ENCODE data around the gene LRPAP1. TPM values are rescaled to one million over a fixed set of nuclear protein-coding genes. Genes with fewer than 3 reads are reported as not detected.

The LRPAP1 gene
- total RNA-seq, 1 experiment from 2014 or later = 110 TPM

- no peak overlapping the region for H3K4me3 ChIP-seq (ENCODE audit: low read depth in 2 of 2, low read length in 2 of 2)
- no peaks in the 10 kb centered on the region for H3K9me3 ChIP-seq (ENCODE audit: control insufficient read depth, insufficient read depth, low read depth, low read length)
- TF ChIP-seq, protein P1, sequence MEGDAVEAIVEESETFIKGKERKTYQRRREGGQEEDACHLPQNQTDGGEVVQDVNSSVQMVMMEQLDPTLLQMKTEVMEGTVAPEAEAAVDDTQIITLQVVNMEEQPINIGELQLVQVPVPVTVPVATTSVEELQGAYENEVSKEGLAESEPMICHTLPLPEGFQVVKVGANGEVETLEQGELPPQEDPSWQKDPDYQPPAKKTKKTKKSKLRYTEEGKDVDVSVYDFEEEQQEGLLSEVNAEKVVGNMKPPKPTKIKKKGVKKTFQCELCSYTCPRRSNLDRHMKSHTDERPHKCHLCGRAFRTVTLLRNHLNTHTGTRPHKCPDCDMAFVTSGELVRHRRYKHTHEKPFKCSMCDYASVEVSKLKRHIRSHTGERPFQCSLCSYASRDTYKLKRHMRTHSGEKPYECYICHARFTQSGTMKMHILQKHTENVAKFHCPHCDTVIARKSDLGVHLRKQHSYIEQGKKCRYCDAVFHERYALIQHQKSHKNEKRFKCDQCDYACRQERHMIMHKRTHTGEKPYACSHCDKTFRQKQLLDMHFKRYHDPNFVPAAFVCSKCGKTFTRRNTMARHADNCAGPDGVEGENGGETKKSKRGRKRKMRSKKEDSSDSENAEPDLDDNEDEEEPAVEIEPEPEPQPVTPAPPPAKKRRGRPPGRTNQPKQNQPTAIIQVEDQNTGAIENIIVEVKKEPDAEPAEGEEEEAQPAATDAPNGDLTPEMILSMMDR (IDR thresholded peaks at IDR 0.05) = no peak
- TF ChIP-seq POLR2AphosphoS5 (IDR thresholded peaks at IDR 0.05; ENCODE audit: low read depth, low read length) (no peak), TCF7L2 (IDR thresholded peaks at IDR 0.05; ENCODE audit: low read depth, low read length) (no peak), REST (IDR thresholded peaks at IDR 0.05; ENCODE audit: insufficient read depth in 1 of 2, low read depth in 2 of 2, low read length in 1 of 2) (no peak), SIN3A (IDR thresholded peaks at IDR 0.05; ENCODE audit: borderline replicate concordance, insufficient read depth, low read depth, low read length) (no peak)
- no TSS peak for BruUV-seq (replicated peaks)
- ChIA-PET POLR2A (no interaction called here), CTCF (interaction anchor here (1.0 kb wide), 1 partner anchor 364 kb away, joined by 6 read pairs; no protein-coding TSS in a partner anchor)
- no peaks in the 10 kb centered on the region for H3K4me1 ChIP-seq (ENCODE audit: control insufficient read depth, insufficient read depth, low read length)
- H3K27me3 ChIP-seq (ENCODE audit: control insufficient read depth, insufficient read depth, low read length) = no peaks in the 10 kb centered on the region
- H3K27ac ChIP-seq (ENCODE audit: low read length) = no peak overlapping the region
- DNase-seq (ENCODE audit: low read depth, low spot score) (no peak), ATAC-seq (no peak)
- no peaks in the 10 kb centered on the region for H3K36me3 ChIP-seq (ENCODE audit: control insufficient read depth, insufficient read depth, low read length)
- in situ Hi-C loops (cut with HindIII; ENCODE audit: low pct_unique_long_range_greater_than_20kb, low sequenced_read_pairs) = no loop called here
- intact Hi-C loops (cut with micrococcal nuclease; ENCODE audit: unreplicated experiment) = no loop called here
These were observed 15.1 kb downstream of the LRPAP1 start for GRCh38 chr4:3516836-3517730.

DNA sequence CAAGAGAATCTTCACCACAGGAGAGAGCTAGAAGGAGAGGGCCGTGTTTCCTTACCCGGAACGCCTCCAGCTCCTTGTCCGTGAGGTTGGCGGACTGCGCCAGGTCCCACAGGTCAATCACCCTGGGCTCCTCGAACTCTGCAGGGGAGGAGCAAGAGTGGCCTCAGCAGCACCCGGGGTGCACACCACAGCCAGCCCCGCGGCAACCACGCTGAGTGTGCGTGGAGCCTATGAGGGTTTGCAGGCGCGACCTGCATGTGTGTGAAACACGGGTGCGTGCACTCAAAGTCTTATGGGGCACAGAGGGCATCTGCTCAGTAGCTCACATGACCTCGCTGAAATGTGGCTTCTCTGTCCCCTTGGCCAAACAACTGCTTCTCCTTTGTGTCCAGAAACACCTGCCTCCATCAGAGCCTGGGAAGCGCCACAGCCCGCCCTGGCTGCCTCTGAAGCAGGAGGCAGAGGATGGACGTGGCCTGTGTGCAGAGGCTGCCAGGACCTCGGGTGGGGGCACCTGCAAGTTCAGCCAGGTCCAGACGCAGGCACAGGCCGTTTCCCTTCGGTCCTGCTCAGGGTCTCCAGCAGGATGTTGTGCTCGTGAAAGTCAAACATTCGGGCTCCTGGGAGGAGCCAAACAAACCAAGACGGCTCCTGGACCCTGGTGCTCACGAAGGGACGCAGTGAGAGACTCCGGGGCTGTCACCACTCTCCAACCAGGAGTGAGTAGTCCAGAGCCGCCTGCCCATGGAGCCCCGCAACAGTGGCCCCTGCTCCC lies 16.0 kb downstream of the LRPAP1 start:
- H3K36me3 ChIP-seq (ENCODE audit: control insufficient read depth, insufficient read depth, low read length) = no peaks in the 10 kb centered on the region
- no peak for ATAC-seq
- no peak for DNase-seq (ENCODE audit: low read depth, low spot score)
- ChIA-PET POLR2A (no interaction called here), CTCF (no interaction called here)
- no peaks in the 10 kb centered on the region for H3K9me3 ChIP-seq (ENCODE audit: control insufficient read depth, insufficient read depth, low read depth, low read length)
- H3K27ac ChIP-seq (ENCODE audit: low read length) = no peak overlapping the region
- intact Hi-C loops (cut with micrococcal nuclease; ENCODE audit: unreplicated experiment) (no loop called here), in situ Hi-C loops (cut with HindIII; ENCODE audit: low pct_unique_long_range_greater_than_20kb, low sequenced_read_pairs) (no loop called here)
- BruUV-seq (replicated peaks) = no TSS peak
- TF ChIP-seq TCF7L2 (IDR thresholded peaks at IDR 0.05; ENCODE audit: low read depth, low read length) (no peak), REST (IDR thresholded peaks at IDR 0.05; ENCODE audit: insufficient read depth in 1 of 2, low read depth in 2 of 2, low read length in 1 of 2) (no peak), POLR2AphosphoS5 (IDR thresholded peaks at IDR 0.05; ENCODE audit: low read depth, low read length) (no peak), SIN3A (IDR thresholded peaks at IDR 0.05; ENCODE audit: borderline replicate concordance, insufficient read depth, low read depth, low read length) (no peak)
- TF ChIP-seq, protein P1 (IDR thresholded peaks at IDR 0.05) = no peak
- no peak overlapping the region for H3K4me3 ChIP-seq (ENCODE audit: low read depth in 2 of 2, low read length in 2 of 2)
- H3K27me3 ChIP-seq (ENCODE audit: control insufficient read depth, insufficient read depth, low read length) = no peaks in the 10 kb centered on the region
- no peaks in the 10 kb centered on the region for H3K4me1 ChIP-seq (ENCODE audit: control insufficient read depth, insufficient read depth, low read length)

Data from Panc1 (cell line).